Measurements from ENCODE around the gene OSBPL10. TPM values are rescaled to one million over a fixed set of nuclear protein-coding genes. Genes with fewer than 3 reads are reported as not detected.

OSBPL10 gene
- total and polyA plus RNA-seq, 4 donors: 3.9 to 33.0 (median 13.1) TPM

GRCh38 chr3:31959951-31960792 lies 20.9 kb downstream of the OSBPL10 start:
- Histone ChIP-seq H3K27ac (ENCODE audit: low read depth in 1 of 2, low read length in 1 of 2) (peak overlapping the region in 1 of 2 donors; percentile 74), H3K4me1 (ENCODE audit: control insufficient read depth in 5 of 5, insufficient read depth in 5 of 5, low read length in 5 of 5) (peaks cover 2 to 44% (median 28%) of the 10 kb centered on the region in 5 donors), H3K9ac (ENCODE audit: insufficient read depth in 1 of 2, low read length in 2 of 2) (peak overlapping the region in 1 of 2 donors; percentile 76), H3K4me3 (no peak overlapping the region), H3K9me3 (ENCODE audit: control insufficient read depth in 4 of 4, insufficient read depth in 3 of 4, low read length in 3 of 4) (peaks cover 0 to 10% (median 2%) of the 10 kb centered on the region in 4 donors), H3K36me3 (ENCODE audit: control insufficient read depth in 4 of 4, insufficient read depth in 4 of 4, low read length in 4 of 4) (no peaks in the 10 kb centered on the region), H3K27me3 (ENCODE audit: control insufficient read depth in 3 of 3, insufficient read depth in 3 of 3, low read length in 2 of 3) (no peaks in the 10 kb centered on the region)
- DNase-seq: peak in 2 of 3 donors; percentile 70 to 82
- WGBS, 2 donors: 40 to 71% methylated on average over 7 of the region's 7 CpGs
- no peak for ATAC-seq (ENCODE audit: insufficient read depth, low FRiP score)
- TF ChIP-seq, protein P1, sequence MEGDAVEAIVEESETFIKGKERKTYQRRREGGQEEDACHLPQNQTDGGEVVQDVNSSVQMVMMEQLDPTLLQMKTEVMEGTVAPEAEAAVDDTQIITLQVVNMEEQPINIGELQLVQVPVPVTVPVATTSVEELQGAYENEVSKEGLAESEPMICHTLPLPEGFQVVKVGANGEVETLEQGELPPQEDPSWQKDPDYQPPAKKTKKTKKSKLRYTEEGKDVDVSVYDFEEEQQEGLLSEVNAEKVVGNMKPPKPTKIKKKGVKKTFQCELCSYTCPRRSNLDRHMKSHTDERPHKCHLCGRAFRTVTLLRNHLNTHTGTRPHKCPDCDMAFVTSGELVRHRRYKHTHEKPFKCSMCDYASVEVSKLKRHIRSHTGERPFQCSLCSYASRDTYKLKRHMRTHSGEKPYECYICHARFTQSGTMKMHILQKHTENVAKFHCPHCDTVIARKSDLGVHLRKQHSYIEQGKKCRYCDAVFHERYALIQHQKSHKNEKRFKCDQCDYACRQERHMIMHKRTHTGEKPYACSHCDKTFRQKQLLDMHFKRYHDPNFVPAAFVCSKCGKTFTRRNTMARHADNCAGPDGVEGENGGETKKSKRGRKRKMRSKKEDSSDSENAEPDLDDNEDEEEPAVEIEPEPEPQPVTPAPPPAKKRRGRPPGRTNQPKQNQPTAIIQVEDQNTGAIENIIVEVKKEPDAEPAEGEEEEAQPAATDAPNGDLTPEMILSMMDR (IDR thresholded peaks at IDR 0.05; ENCODE audit: control extremely low read depth, extremely low read depth): no peak

GRCh38 chr3:31959251-31959650 lies 21.8 kb downstream of the OSBPL10 start:
- no peak overlapping the region for H3K4me3 ChIP-seq
- no peaks in the 10 kb centered on the region for H3K36me3 ChIP-seq (ENCODE audit: control insufficient read depth in 4 of 4, insufficient read depth in 4 of 4, low read length in 4 of 4)
- 92 to 93% methylated on average over 2 of the region's 2 CpGs for WGBS, 2 donors
- ATAC-seq (ENCODE audit: insufficient read depth, low FRiP score): no peak
- TF ChIP-seq, protein P1 (IDR thresholded peaks at IDR 0.05; ENCODE audit: control extremely low read depth, extremely low read depth): no peak
- H3K27ac ChIP-seq (ENCODE audit: low read depth in 1 of 2, low read length in 1 of 2): peak overlapping the region in 1 of 2 donors; percentile 34
- peaks cover 2 to 44% (median 28%) of the 10 kb centered on the region in 5 donors for H3K4me1 ChIP-seq (ENCODE audit: control insufficient read depth in 5 of 5, insufficient read depth in 5 of 5, low read length in 5 of 5)
- peak in 1 of 3 donors; percentile 29 for DNase-seq
- H3K27me3 ChIP-seq (ENCODE audit: control insufficient read depth in 3 of 3, insufficient read depth in 3 of 3, low read length in 2 of 3): no peaks in the 10 kb centered on the region
- peak overlapping the region in 1 of 2 donors; percentile 76 for H3K9ac ChIP-seq (ENCODE audit: insufficient read depth in 1 of 2, low read length in 2 of 2)
- peaks cover 0 to 10% (median 2%) of the 10 kb centered on the region in 4 donors for H3K9me3 ChIP-seq (ENCODE audit: control insufficient read depth in 4 of 4, insufficient read depth in 3 of 4, low read length in 3 of 4)

DNA sequence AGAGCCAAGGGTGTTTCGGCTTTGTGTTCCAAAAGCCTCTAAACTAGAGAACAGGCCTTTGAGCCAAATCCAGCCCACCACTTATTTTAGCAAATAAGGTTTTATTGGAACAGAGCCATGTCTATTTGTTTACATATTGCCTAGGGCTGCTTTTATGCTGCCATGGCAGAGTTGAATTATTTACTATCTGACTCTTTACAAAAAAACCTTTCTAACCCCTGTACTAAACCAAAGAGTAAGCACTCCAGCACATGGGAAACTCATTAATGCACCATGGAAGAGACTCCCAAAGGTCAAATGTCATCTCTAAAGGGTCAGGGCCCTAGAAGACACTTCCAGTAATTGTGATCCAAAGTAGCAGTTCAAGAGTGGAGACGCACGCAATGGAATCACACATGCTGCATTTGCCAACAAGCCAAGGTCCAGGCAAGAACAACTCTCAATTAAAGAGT lies 22.3 kb downstream of the OSBPL10 start:
- no peaks in the 10 kb centered on the region for H3K36me3 ChIP-seq (ENCODE audit: control insufficient read depth in 4 of 4, insufficient read depth in 4 of 4, low read length in 4 of 4)
- 36 to 66% methylated on average over 3 of the region's 3 CpGs for WGBS, 2 donors
- H3K4me1 ChIP-seq (ENCODE audit: control insufficient read depth in 5 of 5, insufficient read depth in 5 of 5, low read length in 5 of 5): peaks cover 2 to 44% (median 28%) of the 10 kb centered on the region in 5 donors
- peak; percentile 74 to 96 (median 96) for DNase-seq
- TF ChIP-seq, protein P1 (IDR thresholded peaks at IDR 0.05; ENCODE audit: control extremely low read depth, extremely low read depth): no peak
- H3K4me3 ChIP-seq: no peak overlapping the region
- no peaks in the 10 kb centered on the region for H3K27me3 ChIP-seq (ENCODE audit: control insufficient read depth in 3 of 3, insufficient read depth in 3 of 3, low read length in 2 of 3)
- peak overlapping the region in 1 of 2 donors; percentile 35 for H3K9ac ChIP-seq (ENCODE audit: insufficient read depth in 1 of 2, low read length in 2 of 2)
- H3K27ac ChIP-seq (ENCODE audit: low read depth in 1 of 2, low read length in 1 of 2): peak overlapping the region; percentile 34 to 56
- ATAC-seq (ENCODE audit: insufficient read depth, low FRiP score): no peak
- H3K9me3 ChIP-seq (ENCODE audit: control insufficient read depth in 4 of 4, insufficient read depth in 3 of 4, low read length in 3 of 4): peaks cover 0 to 10% (median 2%) of the 10 kb centered on the region in 4 donors
